ENCODE data around the gene TEP1. TPM values are rescaled to one million over a fixed set of nuclear protein-coding genes. Genes with fewer than 3 reads are reported as not detected.

Gene TEP1
- total and polyA plus RNA-seq, 10 of the 15 experiments (the other 5 are each of a cell fraction or from before 2014, with no cell fraction given), result 3.3 to 29.7 (median 16.8) TPM

- TF ChIP-seq, protein P1, sequence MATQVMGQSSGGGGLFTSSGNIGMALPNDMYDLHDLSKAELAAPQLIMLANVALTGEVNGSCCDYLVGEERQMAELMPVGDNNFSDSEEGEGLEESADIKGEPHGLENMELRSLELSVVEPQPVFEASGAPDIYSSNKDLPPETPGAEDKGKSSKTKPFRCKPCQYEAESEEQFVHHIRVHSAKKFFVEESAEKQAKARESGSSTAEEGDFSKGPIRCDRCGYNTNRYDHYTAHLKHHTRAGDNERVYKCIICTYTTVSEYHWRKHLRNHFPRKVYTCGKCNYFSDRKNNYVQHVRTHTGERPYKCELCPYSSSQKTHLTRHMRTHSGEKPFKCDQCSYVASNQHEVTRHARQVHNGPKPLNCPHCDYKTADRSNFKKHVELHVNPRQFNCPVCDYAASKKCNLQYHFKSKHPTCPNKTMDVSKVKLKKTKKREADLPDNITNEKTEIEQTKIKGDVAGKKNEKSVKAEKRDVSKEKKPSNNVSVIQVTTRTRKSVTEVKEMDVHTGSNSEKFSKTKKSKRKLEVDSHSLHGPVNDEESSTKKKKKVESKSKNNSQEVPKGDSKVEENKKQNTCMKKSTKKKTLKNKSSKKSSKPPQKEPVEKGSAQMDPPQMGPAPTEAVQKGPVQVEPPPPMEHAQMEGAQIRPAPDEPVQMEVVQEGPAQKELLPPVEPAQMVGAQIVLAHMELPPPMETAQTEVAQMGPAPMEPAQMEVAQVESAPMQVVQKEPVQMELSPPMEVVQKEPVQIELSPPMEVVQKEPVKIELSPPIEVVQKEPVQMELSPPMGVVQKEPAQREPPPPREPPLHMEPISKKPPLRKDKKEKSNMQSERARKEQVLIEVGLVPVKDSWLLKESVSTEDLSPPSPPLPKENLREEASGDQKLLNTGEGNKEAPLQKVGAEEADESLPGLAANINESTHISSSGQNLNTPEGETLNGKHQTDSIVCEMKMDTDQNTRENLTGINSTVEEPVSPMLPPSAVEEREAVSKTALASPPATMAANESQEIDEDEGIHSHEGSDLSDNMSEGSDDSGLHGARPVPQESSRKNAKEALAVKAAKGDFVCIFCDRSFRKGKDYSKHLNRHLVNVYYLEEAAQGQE (IDR thresholded peaks at IDR 0.05; ENCODE audit: low read depth, low read length), result no peak
- TF ChIP-seq CHD4 (IDR thresholded peaks at IDR 0.05) (no peak), HDAC6 (IDR thresholded peaks at IDR 0.05; ENCODE audit: unreplicated experiment) (no peak), NFIC (IDR thresholded peaks at IDR 0.05; ENCODE audit: low read depth, low read length) (peak; percentile 52; the same call in 1 of the 2 replicates), NKRF (conservative IDR thresholded peaks at IDR 0.05) (peak; percentile 77; the same call in 1 of the 2 replicates), RCOR1 (conservative IDR thresholded peaks at IDR 0.05; ENCODE audit: low read depth, low read length) (no peak), MYC (IDR thresholded peaks at IDR 0.05; ENCODE audit: insufficient read depth, insufficient read length, insufficient replicate concordance, low read length, severe bottlenecking) (peak; percentile 84), CHD1 (IDR thresholded peaks at IDR 0.05; ENCODE audit: low read depth, low read length) (no peak), CBX5 (IDR thresholded peaks at IDR 0.05; ENCODE audit: low read depth) (no peak; the same call in 1 of the 2 replicates), MXI1 (IDR thresholded peaks at IDR 0.05; ENCODE audit: low read depth, low read length) (peak; percentile 75), FOXM1 (IDR thresholded peaks at IDR 0.05; ENCODE audit: low read depth, low read length) (peak; percentile 42; the same call in 1 of the 2 replicates), GABPA (IDR thresholded peaks at IDR 0.05; ENCODE audit: low read depth) (no peak)
- TF ChIP-seq, protein P2, sequence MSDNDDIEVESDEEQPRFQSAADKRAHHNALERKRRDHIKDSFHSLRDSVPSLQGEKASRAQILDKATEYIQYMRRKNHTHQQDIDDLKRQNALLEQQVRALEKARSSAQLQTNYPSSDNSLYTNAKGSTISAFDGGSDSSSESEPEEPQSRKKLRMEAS (IDR thresholded peaks at IDR 0.05; ENCODE audit: low read depth, low read length), result peak; percentile 100
- TF ChIP-seq, protein P3, sequence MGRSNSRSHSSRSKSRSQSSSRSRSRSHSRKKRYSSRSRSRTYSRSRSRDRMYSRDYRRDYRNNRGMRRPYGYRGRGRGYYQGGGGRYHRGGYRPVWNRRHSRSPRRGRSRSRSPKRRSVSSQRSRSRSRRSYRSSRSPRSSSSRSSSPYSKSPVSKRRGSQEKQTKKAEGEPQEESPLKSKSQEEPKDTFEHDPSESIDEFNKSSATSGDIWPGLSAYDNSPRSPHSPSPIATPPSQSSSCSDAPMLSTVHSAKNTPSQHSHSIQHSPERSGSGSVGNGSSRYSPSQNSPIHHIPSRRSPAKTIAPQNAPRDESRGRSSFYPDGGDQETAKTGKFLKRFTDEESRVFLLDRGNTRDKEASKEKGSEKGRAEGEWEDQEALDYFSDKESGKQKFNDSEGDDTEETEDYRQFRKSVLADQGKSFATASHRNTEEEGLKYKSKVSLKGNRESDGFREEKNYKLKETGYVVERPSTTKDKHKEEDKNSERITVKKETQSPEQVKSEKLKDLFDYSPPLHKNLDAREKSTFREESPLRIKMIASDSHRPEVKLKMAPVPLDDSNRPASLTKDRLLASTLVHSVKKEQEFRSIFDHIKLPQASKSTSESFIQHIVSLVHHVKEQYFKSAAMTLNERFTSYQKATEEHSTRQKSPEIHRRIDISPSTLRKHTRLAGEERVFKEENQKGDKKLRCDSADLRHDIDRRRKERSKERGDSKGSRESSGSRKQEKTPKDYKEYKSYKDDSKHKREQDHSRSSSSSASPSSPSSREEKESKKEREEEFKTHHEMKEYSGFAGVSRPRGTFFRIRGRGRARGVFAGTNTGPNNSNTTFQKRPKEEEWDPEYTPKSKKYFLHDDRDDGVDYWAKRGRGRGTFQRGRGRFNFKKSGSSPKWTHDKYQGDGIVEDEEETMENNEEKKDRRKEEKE (IDR thresholded peaks at IDR 0.05), result no peak
- TF ChIP-seq, protein P4, sequence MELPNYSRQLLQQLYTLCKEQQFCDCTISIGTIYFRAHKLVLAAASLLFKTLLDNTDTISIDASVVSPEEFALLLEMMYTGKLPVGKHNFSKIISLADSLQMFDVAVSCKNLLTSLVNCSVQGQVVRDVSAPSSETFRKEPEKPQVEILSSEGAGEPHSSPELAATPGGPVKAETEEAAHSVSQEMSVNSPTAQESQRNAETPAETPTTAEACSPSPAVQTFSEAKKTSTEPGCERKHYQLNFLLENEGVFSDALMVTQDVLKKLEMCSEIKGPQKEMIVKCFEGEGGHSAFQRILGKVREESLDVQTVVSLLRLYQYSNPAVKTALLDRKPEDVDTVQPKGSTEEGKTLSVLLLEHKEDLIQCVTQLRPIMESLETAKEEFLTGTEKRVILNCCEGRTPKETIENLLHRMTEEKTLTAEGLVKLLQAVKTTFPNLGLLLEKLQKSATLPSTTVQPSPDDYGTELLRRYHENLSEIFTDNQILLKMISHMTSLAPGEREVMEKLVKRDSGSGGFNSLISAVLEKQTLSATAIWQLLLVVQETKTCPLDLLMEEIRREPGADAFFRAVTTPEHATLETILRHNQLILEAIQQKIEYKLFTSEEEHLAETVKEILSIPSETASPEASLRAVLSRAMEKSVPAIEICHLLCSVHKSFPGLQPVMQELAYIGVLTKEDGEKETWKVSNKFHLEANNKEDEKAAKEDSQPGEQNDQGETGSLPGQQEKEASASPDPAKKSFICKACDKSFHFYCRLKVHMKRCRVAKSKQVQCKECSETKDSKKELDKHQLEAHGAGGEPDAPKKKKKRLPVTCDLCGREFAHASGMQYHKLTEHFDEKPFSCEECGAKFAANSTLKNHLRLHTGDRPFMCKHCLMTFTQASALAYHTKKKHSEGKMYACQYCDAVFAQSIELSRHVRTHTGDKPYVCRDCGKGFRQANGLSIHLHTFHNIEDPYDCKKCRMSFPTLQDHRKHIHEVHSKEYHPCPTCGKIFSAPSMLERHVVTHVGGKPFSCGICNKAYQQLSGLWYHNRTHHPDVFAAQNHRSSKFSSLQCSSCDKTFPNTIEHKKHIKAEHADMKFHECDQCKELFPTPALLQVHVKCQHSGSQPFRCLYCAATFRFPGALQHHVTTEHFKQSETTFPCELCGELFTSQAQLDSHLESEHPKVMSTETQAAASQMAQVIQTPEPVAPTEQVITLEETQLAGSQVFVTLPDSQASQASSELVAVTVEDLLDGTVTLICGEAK (IDR thresholded peaks at IDR 0.05; ENCODE audit: borderline replicate concordance), result peak; percentile 22; the same call in 1 of the 2 replicates
Measured at GRCh38 chr14:20461225-20462141, 48.2 kb upstream of the TEP1 start, which contains the start of gene PIP4P1 (continued).
